Measurements from ENCODE around the gene CDH13.

CDH13 gene

DNA sequence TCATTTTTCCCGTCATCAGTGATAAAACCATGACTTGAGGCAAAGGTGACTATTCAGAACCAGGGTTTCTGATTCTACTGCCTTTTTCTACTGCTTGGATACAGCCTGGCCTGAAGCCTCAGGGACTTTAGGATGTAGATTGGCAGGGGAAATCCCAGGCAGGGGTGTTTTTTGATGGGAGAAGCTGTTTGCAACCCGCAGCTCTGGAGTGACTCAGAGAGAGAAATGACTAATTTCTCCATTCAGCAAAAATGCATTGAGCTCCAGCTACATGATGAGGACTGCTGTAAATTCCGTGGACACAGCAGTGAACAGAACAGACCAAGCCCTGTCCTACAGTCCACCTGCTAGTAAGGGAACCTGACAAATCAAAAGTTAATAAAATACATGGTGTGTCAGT is 560.6 kb downstream of the CDH13 start:
- peak; percentile 12 for DNase-seq
- peak; percentile 61 for ATAC-seq

DNA sequence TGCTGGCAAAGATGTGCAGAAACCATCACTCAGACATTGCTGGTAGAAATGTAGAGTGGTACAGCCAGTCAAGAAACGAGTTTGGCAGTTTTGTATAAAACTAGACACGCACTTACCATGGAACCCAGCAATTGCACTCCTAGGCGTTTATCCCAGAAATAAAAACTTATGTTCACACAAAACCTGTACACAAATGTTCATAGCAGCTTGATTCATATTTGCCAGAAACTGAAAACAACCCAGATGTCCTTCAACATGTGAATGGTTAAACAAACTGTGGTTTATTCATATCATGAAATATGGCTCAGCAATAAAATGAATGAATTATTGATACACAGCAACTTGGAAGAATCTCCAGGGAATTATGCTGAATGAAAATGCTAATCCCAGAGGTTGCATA is 570.0 kb downstream of the CDH13 start:
- ATAC-seq, result no peak
- DNase-seq, result no peak

DNA sequence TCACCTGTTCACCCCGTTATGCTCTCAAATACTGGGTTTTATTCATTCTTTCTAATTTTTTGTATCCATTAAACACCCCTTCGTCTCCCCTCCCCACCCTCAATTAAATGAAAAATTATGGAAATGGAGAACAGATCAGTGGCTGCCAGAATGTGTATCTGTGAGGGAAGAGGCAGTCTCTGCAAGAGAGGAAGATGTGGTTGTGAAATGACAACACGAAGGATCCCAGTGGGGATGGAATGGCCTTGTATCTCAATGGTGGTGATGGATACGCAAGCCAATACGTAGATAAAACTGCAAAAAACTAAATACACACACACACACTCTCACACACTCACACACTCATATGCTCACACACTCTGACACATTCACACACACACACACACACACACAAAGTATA is 570.7 kb downstream of the CDH13 start:
- ATAC-seq (no peak), DNase-seq (no peak)

DNA sequence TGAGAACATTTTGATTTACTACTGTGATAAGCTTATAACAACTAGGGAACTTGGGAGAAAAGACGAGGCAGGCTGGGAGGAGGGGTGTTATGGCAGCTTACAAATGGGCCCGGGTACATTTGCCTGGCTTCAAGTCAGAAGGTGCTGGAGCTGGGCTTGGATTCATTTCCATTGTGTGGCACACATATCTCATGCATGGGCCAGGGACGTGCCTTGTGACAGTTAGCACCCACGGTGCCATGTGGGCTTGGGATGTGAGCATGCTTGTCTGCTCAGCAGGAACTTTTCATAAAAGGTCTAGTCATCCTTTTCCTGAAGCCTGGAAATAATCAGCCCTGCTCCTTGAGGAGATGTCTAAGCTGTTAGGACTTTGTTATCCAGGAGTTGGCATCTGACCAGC is 572.2 kb downstream of the CDH13 start:
- ATAC-seq, result no peak
- DNase-seq, result no peak

GRCh38 chr16:83200005-83200779 is 573.4 kb downstream of the CDH13 start:
- ATAC-seq, result no peak
- DNase-seq, result no peak

DNA sequence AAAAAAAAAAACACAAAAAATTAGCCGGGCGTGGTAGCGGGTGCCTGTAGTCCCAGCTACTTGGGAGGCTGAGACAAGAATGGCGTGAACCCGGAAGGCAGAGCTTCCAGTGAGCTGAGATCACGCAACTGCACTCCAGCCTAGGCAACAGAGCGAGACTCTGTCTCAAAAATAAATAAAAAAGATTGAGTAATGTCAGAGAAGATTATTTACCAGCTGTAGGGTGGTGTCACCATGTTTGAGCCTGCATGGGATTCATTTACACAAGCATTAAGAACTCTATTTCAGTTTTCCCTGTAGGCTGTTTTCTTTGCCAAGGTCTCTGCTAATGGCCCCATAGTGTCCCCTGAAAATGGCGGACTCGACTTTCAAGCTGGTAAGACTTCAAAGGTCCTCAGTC is 575.0 kb downstream of the CDH13 start:
- DNase-seq (no peak), ATAC-seq (no peak)

DNA sequence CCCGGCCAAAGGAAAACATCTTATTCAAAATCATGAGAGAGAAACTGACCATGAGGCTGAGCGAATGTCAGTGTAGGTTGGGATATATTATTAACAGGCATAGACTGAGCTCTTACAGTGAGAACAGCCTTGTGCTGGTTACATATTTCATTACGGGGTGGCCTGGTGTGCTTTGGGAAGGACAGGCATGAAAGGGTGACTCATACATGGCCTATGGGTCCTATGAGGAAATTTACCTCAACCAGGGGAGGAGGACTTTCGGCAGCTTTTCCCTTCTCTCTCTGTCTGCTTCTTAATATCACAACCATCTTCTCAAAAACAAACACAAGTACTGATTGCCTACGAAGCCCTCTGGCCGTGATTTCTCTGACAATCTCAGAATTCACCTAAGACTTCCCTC is 579.1 kb downstream of the CDH13 start:
- DNase-seq, result no peak
- ATAC-seq, result no peak

- DNase-seq (no peak), ATAC-seq (no peak)
These were observed 579.7 kb downstream of the CDH13 start for GRCh38 chr16:83206426-83206825.

DNA sequence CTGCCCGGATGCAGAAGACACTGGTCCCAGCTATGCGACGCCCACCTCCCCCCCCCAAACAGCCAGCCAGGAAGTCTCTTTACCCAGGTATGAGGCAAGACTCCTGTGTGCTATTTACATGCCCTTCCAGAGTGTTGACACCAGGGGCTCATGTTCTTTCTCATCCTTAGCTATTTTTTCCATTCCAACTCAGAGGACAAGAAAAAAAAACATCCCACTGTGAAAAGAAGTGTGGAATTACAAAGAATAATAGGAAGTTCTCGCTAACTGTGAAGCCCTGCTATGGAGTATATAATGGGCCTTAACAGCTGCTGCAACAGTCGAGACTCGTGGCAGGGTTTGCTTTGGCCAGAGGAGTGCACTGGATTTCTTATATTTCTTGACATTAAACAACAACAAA is 584.9 kb downstream of the CDH13 start:
- no peak for DNase-seq
- ATAC-seq, result no peak

- DNase-seq (no peak), ATAC-seq (no peak)
These were observed 585.6 kb downstream of the CDH13 start for GRCh38 chr16:83212301-83212841.

DNA sequence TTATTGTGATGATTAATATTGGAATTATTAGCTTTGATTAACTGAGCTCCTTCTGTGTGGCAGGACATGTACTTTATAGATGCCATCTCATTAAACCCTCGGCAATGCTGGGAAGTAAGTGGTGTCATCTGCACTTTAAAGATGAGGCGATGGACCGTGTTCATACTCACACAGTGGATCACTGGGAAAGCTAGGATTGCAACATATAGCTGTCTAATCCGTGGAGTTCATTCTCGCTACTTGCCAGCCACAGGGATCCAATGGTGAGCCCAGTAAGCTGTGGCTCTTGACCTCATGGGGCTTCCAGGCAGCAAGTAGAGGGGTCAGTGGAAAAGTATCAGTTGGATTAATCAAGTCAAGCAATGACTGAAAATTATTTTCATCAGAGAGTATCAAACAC is 587.9 kb downstream of the CDH13 start:
- ATAC-seq (no peak), DNase-seq (no peak)

- ATAC-seq (peak; percentile 43), DNase-seq (peak; percentile 68)
These were observed 588.7 kb downstream of the CDH13 start for GRCh38 chr16:83215406-83216001.

- no peak for DNase-seq
- ATAC-seq, result no peak
These were observed 592.5 kb downstream of the CDH13 start for GRCh38 chr16:83219285-83219684.

DNA sequence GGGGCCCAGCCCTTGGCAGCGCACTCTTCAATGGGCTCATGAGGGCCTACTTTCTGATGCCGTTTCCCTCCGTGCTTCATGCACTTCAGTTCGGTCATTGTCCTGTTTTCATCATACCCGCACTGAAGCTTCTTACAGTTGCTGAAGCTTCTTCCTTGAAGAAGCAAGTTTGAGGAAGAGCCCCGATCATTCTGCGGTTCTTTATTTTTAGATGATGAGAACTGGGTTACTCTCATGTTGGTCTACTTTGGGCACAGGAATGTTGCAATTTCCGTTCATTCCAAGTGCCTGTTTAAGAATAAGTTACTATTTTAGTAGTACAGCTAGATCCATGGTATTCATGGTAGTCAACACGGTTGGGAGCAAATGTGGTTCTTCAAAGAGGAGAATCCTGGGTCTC is 593.3 kb downstream of the CDH13 start:
- no peak for DNase-seq
- no peak for ATAC-seq

DNA sequence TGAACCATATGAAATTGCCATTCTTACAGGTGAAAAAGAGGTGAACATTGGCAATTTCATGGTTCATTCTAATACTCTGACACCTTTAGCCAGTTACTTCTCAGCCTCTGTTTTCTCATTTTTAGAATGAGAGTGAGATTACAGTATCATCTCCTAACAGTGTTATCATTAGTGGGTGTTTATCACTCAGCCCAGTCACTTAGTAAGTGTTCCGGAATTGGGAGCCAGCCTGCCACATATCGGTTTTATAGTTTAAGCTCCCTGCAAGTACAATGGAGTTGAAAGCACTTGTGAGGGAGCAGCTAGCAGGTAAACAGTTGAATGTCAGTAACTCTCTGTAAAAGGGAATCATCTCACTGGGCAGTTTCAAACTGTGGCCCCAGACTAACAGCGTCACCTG is 597.9 kb downstream of the CDH13 start:
- no peak for DNase-seq
- no peak for ATAC-seq

DNA sequence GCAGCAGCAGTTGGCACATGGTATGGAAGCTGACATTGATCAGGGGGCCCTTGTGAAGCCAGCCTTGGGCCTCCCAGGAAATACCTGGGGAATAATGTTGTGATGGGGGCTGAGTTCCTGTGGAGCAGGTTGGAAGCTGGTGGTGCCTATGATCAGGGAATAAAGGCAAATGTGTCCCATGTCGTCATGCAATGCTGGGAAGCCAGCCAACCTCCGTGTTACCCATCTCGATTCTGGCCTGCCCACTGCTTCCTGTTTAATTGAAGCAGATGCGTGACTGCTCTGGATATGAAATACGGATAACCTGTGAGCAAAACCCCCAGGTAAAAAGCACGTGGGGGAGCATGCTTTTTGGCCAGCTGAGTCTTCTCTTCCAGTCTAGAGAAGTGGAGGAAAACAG is 600.6 kb downstream of the CDH13 start:
- DNase-seq (no peak), ATAC-seq (no peak)

DNA sequence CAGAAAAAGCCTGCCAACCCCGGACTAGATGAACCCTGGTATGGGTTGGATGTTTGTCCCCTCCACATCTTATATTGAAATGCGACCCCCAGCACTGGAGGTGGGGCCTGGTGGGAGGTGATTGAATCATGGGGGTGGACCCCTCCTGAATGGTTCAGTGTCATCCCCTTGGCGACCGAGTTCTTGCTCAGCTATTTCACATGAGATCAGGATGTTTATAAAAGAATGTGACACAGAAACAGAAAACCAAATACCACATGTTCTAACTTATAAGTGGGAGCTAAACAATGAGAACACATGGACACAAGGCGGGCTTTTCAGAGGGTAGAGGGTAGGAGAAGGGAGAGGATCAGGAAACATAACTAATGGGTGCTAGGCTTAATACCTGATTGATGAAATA is 605.0 kb downstream of the CDH13 start:
- ATAC-seq (no peak), DNase-seq (no peak)

DNA sequence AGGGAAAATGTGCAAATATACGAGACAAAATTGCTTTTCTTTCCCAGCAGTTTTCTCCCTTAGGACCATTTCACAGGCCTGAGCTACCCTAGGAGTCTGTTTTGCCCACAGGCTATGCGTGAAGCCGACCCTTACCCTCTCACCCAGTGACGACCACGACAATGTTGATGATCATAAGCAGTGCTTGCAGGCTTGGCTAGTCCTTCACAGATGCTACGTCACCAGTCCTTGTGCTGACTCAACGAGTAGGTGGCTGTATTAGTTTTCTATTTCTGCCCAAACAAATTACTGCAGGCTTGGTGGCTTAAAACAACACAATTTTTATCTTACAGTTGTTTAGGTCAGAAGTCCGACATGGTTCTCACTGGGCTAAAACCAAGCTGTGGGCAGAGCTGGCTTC is 606.4 kb downstream of the CDH13 start:
- no peak for ATAC-seq

GRCh38 chr16:83238949-83239691 is 612.4 kb downstream of the CDH13 start:
- no peak for ATAC-seq

More for the DNA sequence above, 606.4 kb downstream of the CDH13 start:
- no peak for DNase-seq

DNA sequence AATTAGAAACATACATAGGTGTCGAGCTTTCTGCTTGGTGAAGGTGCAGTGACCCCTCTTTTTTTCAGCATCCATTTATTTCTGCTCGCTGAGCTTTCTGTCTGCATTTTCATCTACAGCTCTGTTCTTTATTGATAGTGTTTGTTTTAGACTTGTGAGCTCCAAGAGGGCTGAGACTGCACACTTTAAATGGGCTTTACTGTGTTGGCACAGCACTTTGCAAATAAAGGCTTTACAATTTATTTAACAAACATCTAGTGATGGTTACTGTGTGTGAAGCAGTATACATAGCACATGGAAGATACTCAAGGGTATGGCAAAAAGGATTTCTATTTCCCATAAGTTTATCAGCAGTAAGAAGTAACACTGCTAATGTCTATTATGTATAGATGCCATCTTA is 617.3 kb downstream of the CDH13 start:
- ATAC-seq, result no peak
- DNase-seq, result no peak

More at GRCh38 chr16:83238949-83239691, 612.4 kb downstream of the CDH13 start:
- no peak for DNase-seq

- no peak for ATAC-seq
- no peak for DNase-seq
These were observed 618.3 kb downstream of the CDH13 start for GRCh38 chr16:83245061-83245460.

DNA sequence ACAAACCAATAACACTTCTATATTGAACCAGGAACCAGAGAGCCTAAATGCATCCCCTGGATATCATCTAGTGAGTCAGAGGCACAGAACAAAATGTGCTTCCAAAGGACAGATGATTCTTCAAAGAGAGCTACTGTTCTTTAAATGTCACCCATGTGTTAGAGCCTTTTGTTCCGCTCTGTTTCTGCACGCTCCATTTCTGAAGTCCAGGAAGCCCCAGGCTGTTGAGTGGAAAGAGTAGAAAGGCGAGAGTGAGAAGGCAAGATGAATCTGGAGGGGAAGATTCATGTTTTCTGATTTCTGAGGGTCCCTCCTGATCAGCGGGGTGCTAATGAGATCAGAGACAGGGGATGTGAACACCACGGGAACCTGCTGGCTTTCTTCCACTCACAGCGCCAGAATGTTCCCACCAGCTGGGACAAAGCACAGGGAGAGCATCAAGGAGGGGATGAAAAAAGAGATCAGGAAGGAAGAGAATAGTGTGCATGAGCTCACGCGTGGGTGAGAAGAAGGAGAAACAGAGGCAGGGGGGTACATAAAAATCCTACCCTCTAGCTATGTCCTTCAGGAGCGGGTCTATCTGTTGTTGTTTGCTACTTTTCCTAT is 621.1 kb downstream of the CDH13 start:
- ATAC-seq, result no peak
- no peak for DNase-seq
